Stimulated activated effector memory CD8-positive, alpha-beta T cell treated with anti-CD3 and anti-CD28 coated beads, Interleukin-12 subunit alpha, Interleukin-12 subunit beta, amount 100 ng/mL, for 72 hours (primary cell): ENCODE data around the gene POLR1G.

ENCODE experiments used
- ATAC-seq: fragments of 150-1000 bp; cut with Tn5 transposase; 2 replicates; pipeline ENCODE4 v1.10.0; 2021
- DNase-seq, 2 donors: peaks; one replicate each; pipeline ENCODE4 v3.0.0; 2021 to 2022; ENCODE audit warnings: low spot score in 2 of 2
- H3K27ac Mint-ChIP-seq: one replicate; pipeline ENCODE4 v1.8.0; 2022; ENCODE audit warnings: mild to moderate bottlenecking, mixed read lengths
- H3K36me3 Mint-ChIP-seq: one replicate; pipeline ENCODE4 v1.8.0; 2022; ENCODE audit warnings: mild to moderate bottlenecking, mixed read lengths
- H3K4me1 Mint-ChIP-seq: one replicate; pipeline ENCODE4 v1.8.0; 2022; ENCODE audit warnings: mixed read lengths
- H3K4me3 Mint-ChIP-seq: one replicate; pipeline ENCODE4 v1.8.0; 2022; ENCODE audit warnings: mild to moderate bottlenecking, mixed read lengths
- H3K9me3 Mint-ChIP-seq: one replicate; pipeline ENCODE4 v1.8.0; 2022; ENCODE audit warnings: mixed read lengths

POLR1G gene

GRCh38 chr19:45382426-45382825 is 24.0 kb upstream of the POLR1G start:
- H3K36me3 Mint-ChIP-seq = no peaks in the 10 kb centered on the region
- peak overlapping the region; percentile 48 for H3K27ac Mint-ChIP-seq
- H3K9me3 Mint-ChIP-seq = no peaks in the 10 kb centered on the region
- ATAC-seq (no peak), DNase-seq (no peak)
- no peak overlapping the region for H3K4me3 Mint-ChIP-seq
- H3K4me1 Mint-ChIP-seq = peaks cover 11% of the 10 kb centered on the region

DNA sequence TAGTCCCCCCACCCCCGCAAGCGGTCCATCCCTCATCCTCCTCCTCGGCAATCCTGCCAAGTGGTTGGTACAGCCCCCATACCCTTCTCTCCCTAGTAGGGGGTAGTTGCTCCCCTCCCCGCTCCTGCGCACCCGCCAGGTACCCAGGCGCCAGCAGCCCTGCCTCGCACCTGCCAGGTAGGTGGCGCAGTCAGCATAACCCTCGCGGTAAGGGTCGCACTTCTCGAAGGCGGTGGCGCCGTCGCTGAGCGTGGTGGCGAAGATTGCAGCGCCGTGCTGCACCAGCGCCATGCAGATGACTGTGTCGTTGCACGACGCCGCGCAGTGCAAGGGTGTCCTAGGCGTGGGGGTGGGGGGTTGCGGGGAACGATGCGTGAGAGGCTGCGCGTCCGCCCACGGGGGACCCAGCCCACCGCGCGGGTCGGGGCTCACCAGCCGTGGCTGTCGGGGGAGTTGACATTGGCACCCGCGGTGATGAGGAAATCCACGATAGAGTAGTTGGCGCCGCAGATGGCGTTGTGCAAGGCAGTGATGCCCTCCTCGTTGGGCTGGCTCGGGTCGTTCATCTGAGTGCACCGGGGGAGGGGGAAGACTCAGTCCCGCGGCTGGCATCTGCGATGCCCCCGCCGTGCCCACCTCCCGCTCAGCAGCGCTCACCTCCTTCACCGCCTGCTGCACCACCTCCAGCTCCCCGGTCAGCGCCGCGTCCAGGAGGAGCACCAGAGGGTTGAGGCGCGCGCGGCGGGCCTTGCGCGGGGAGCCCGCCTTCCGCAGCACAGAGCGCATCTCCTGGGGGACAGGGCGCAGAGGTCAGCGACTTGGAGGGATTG is 20.8 kb upstream of the POLR1G start:
- ATAC-seq (peak; percentile 44), DNase-seq (no peak)
- H3K9me3 Mint-ChIP-seq = no peaks in the 10 kb centered on the region
- H3K36me3 Mint-ChIP-seq = no peaks in the 10 kb centered on the region
- no peak overlapping the region for H3K4me3 Mint-ChIP-seq
- H3K27ac Mint-ChIP-seq = no peak overlapping the region
- no peaks in the 10 kb centered on the region for H3K4me1 Mint-ChIP-seq

- DNase-seq (no peak), ATAC-seq (peak; percentile 42)
- Mint-ChIP-seq H3K4me1 (no peaks in the 10 kb centered on the region), H3K27ac (no peak overlapping the region), H3K9me3 (no peaks in the 10 kb centered on the region), H3K36me3 (peaks cover 5% of the 10 kb centered on the region), H3K4me3 (no peak overlapping the region)
These were observed 15.1 kb upstream of the POLR1G start for GRCh38 chr19:45391346-45391745.

GRCh38 chr19:45391871-45392665 is 14.4 kb upstream of the POLR1G start:
- no peak overlapping the region for H3K4me3 Mint-ChIP-seq
- H3K4me1 Mint-ChIP-seq = peaks cover 3% of the 10 kb centered on the region
- H3K27ac Mint-ChIP-seq = no peak overlapping the region
- ATAC-seq (no peak), DNase-seq (no peak)
- peaks cover 9% of the 10 kb centered on the region for H3K36me3 Mint-ChIP-seq
- H3K9me3 Mint-ChIP-seq = no peaks in the 10 kb centered on the region

DNA sequence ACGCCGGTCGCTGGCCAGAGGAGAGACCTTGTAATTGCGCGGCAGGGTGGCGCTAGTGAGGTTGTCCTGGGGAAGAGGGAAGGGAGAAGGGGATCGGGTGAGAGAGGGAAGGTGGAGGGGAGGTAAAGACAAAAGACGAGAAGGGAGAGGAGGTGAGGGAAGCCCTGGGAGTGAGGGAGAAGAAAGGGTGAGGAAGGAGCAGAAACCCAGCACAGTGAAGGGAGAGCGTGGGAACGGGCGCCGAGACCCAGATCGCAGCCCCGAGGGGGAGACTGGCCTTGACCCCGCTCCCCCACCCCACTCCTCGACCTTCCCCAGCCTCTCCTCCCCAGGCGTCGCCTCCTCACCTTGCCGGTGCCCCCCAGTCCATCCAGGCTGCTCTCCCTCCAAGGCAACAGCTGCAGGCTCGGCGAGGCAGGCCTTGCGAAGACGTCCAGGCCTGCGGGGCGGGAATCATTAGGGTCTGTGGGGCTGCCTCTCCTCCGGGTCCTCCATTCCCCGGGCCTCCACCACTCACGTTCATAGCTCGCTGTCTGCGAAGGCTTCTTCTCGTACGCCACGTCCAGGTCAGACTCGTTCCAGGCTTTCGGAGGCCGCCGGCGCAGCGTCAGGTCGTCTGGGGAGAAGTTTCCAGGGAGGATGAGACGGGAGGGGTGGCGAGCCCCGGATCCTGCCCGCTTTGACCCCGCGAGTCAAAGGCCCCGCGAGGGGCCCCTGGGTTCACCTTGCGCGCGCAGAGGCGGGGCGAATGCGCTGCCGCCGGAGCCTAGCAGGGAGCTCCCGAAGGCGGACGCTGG is 10.4 kb upstream of the POLR1G start:
- DNase-seq (no peak), ATAC-seq (no peak)
- H3K36me3 Mint-ChIP-seq = peaks cover 9% of the 10 kb centered on the region
- H3K4me3 Mint-ChIP-seq = no peak overlapping the region
- peaks cover 16% of the 10 kb centered on the region for H3K4me1 Mint-ChIP-seq
- no peaks in the 10 kb centered on the region for H3K9me3 Mint-ChIP-seq
- no peak overlapping the region for H3K27ac Mint-ChIP-seq

GRCh38 chr19:45400192-45400591 is 6.3 kb upstream of the POLR1G start:
- no peaks in the 10 kb centered on the region for H3K9me3 Mint-ChIP-seq
- H3K36me3 Mint-ChIP-seq = peaks cover 14% of the 10 kb centered on the region
- no peak for DNase-seq
- no peak overlapping the region for H3K27ac Mint-ChIP-seq
- no peak for ATAC-seq
- H3K4me3 Mint-ChIP-seq = no peak overlapping the region
- H3K4me1 Mint-ChIP-seq = peaks cover 35% of the 10 kb centered on the region

DNA sequence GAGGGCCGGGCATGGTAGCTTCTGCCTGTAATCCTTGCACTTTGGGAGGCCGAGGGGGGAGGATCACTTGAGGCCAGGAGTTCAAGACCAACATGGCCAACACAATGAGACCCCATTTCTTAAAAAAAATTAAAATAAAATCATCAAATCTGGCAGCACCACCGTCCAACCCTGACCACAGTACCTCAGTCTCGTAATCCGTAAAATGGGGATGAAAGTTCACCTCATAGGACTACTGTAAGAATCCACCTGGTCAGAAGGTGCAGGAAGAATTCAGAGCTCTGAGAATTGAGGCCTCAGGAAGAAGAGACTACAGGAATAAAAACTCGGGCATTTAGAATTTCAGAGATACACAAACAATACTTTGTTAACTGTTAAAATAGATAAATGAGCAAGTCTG is 4.6 kb upstream of the POLR1G start:
- ATAC-seq (no peak), DNase-seq (no peak)
- Mint-ChIP-seq H3K4me3 (no peak overlapping the region), H3K36me3 (peaks cover 24% of the 10 kb centered on the region), H3K9me3 (no peaks in the 10 kb centered on the region), H3K27ac (no peak overlapping the region), H3K4me1 (peaks cover 50% of the 10 kb centered on the region)

DNA sequence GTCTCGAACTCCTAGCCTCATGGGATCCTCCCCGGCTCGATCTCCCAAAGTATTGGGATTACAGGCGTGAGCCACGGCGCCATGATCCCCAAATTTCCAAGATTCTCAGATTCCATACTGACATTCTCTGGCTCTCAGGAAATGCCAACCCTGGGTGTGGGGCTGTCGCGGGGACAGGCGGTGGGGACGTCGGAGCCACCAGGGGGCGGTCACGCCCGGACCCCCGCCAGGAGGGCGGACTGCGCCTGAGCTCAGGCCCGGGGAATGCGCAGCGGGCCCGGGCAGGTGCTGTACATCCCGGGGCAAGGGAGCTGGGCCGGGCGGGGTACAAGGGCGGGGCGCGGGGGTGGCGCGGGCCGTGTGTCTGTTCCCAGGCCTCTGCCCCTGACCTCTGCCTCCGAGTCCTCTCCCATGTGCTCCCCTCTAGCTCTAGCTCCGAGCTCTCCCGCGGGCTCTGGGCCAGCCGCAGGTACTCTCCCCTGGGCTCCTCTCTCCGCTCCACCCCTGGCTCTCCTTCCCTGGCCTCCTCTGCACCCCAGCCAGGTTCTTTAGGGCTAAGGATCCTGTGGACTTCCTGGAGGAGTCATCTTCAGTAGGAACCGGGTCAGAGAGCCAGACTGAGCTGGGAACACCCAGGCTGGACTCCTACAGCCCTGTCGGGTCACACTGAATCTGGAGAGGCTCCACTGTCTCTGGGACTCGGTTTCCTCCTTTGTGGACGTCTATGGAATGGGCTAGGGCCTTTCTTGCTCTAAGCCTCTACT is 4.0 kb upstream of the POLR1G start:
- ATAC-seq (no peak), DNase-seq (no peak)
- H3K9me3 Mint-ChIP-seq = no peaks in the 10 kb centered on the region
- H3K4me3 Mint-ChIP-seq = no peak overlapping the region
- H3K4me1 Mint-ChIP-seq = peaks cover 47% of the 10 kb centered on the region
- peaks cover 22% of the 10 kb centered on the region for H3K36me3 Mint-ChIP-seq
- no peak overlapping the region for H3K27ac Mint-ChIP-seq

DNA sequence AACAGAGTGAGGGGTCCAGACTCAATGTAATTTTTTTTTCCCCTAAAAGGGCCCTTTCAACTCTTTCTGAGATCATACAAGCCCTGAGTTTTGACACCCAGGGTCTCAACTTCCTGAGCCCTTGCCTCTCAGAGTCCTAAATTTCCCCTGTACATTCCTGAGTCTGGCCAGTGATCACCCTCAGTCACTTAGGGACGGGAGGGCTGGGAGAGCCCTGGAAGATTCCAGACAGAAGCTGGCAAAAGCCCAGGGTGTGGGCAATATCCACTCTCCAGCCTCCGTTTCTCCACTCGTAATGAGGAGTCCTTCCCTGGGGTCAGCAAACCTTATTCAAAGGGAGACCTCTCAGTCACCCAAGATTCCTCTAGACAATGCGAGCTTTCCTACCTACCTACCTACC is 3.2 kb upstream of the POLR1G start:
- peak overlapping the region; percentile 87 for H3K4me3 Mint-ChIP-seq
- H3K9me3 Mint-ChIP-seq = no peaks in the 10 kb centered on the region
- H3K27ac Mint-ChIP-seq = no peak overlapping the region
- H3K4me1 Mint-ChIP-seq = peaks cover 50% of the 10 kb centered on the region
- ATAC-seq (no peak), DNase-seq (no peak)
- H3K36me3 Mint-ChIP-seq = peaks cover 28% of the 10 kb centered on the region

GRCh38 chr19:45403781-45404556 is 2.5 kb upstream of the POLR1G start:
- H3K4me1 Mint-ChIP-seq = peaks cover 51% of the 10 kb centered on the region
- H3K36me3 Mint-ChIP-seq = peaks cover 33% of the 10 kb centered on the region
- H3K9me3 Mint-ChIP-seq = no peaks in the 10 kb centered on the region
- ATAC-seq (peak; percentile 50), DNase-seq (peak; percentile 61 to 86)
- peak overlapping the region; percentile 98 for H3K27ac Mint-ChIP-seq
- peak overlapping the region; percentile 87 for H3K4me3 Mint-ChIP-seq

DNA sequence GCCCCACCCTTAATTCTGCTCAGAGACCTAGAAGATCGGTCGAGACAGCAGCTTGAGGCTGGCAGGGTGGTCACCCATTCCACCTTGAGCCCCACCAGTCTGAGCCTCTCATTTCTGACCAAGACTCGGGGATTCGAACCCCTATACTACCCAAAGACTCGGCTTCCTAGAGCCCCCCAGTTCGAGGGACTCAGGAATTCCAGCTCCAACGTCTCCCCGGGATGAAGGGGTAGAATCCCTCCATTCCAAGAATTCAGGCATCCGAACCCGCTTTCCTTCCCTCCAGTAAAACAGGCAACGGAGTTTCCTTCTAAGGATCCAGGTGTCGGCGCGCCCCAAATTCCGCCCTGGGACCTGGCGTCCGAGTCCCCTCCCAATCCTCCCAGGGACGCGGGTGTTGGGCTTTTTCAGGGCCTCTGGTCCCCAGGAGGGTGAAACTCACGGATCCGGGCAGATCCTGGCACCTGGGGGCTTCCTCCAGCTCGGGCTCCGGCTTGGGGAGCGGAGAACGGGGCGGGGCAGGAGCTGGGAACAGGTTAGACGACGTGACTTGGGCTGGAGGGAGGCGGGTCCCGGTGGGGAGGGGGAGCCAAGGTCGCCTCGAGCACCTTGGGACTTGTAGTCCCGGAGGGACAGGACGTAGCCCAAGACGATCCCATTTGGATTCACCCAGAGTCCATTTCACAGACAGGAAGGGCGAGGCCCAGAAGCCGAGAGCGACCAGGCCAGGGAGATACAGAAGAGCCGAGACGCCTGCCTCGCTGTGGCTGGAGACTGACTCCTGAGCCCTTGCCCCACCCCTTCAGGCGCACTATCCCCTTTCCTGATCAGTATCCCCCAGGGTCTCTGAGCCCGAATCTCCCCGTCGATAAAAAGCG is 1.6 kb upstream of the POLR1G start, which contains the start of gene PPP1R13L:
Gene PPP1R13L, minus strand, starts transcription at position 513 of the 878 bp plus-strand sequence. CDS start 6,751 bp downstream, outside the sequence.
- DNase-seq = no peak
- peaks cover 40% of the 10 kb centered on the region for H3K36me3 Mint-ChIP-seq
- peak; percentile 24 for ATAC-seq
- H3K4me3 Mint-ChIP-seq = peak within 1 kb of the TSS; percentile 87
- peak within 1 kb of the TSS; percentile 98 for H3K27ac Mint-ChIP-seq
- H3K9me3 Mint-ChIP-seq = no peaks in the 10 kb centered on the region
- H3K4me1 Mint-ChIP-seq = peaks cover 56% of the 10 kb centered on the region

DNA sequence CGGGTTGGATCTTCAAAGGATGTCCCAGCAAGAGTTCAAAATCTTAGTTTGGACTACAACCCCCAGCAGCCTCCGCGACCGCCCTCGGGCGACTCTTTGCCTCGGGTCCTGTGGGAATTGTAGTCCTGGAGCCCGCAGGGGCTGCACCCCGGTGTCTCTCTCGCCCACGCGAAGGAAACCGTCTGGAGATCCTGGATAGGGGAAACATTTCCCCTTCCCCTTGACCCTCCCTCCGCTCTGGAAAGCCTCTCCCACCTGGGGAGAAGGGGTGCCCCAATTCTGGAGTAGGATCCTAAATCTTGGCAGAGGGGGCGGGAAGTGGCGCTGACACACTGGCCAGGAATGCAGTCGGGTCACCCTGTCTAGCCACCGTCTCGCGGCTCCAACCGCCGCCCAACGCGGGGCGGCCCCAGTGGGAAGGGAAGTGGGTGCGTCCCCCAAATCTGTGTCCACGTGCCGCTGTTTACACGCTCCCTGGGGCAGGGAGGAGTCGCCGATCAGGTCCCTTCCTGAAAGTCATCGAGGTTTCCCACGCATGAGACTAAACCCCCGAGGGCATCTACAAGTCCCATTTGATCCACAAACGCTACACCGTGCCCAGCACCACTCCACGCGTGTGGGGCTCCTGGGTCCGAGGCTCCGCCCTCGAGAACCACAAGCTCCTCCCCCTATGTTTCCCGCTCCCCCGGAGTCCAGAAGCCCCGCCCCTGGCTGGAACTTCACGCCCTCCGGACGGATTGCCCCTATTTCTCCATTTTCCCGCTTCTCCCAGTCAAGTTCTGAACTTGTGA is 814 bp upstream of the POLR1G start:
- H3K27ac Mint-ChIP-seq = peak overlapping the region; percentile 98
- peaks cover 48% of the 10 kb centered on the region for H3K36me3 Mint-ChIP-seq
- peak; percentile 71 to 95 for DNase-seq
- H3K4me3 Mint-ChIP-seq = peak overlapping the region; percentile 87
- H3K4me1 Mint-ChIP-seq = peaks cover 56% of the 10 kb centered on the region
- H3K9me3 Mint-ChIP-seq = no peaks in the 10 kb centered on the region
- ATAC-seq = peak; percentile 70

DNA sequence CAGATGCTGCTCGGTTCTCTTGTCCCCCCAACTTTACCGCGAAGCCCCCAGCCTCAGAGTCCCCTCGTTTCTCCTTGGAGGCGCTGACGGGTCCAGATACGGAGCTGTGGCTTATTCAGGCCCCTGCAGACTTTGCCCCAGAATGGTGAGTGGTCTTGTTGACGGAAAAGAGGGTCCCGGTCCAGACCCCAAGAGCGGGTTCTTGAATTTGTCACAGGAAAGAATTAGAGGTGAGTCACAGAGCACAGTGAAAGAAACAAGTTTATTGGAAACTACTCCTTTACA is 589 bp downstream of the POLR1G start:
- no peak for ATAC-seq
- H3K9me3 Mint-ChIP-seq = no peaks in the 10 kb centered on the region
- H3K27ac Mint-ChIP-seq = peak overlapping the region; percentile 98
- H3K4me1 Mint-ChIP-seq = peaks cover 56% of the 10 kb centered on the region
- no peak for DNase-seq
- peak overlapping the region; percentile 87 for H3K4me3 Mint-ChIP-seq
- H3K36me3 Mint-ChIP-seq = peaks cover 61% of the 10 kb centered on the region
